ENCODE results near the gene ZNF30. TPM values are rescaled to one million over a fixed set of nuclear protein-coding genes. Genes with fewer than 3 reads are reported as not detected.
"Not testable (repeated sequence)": the region's sequence is repeated elsewhere in the genome, so short reads cannot be mapped to it uniquely, and the experiment has no call there.

ZNF30 gene
- total RNA-seq, 4 donors from 2014 or later: 0.53 to 2.1 (median 1.8) TPM

DNA sequence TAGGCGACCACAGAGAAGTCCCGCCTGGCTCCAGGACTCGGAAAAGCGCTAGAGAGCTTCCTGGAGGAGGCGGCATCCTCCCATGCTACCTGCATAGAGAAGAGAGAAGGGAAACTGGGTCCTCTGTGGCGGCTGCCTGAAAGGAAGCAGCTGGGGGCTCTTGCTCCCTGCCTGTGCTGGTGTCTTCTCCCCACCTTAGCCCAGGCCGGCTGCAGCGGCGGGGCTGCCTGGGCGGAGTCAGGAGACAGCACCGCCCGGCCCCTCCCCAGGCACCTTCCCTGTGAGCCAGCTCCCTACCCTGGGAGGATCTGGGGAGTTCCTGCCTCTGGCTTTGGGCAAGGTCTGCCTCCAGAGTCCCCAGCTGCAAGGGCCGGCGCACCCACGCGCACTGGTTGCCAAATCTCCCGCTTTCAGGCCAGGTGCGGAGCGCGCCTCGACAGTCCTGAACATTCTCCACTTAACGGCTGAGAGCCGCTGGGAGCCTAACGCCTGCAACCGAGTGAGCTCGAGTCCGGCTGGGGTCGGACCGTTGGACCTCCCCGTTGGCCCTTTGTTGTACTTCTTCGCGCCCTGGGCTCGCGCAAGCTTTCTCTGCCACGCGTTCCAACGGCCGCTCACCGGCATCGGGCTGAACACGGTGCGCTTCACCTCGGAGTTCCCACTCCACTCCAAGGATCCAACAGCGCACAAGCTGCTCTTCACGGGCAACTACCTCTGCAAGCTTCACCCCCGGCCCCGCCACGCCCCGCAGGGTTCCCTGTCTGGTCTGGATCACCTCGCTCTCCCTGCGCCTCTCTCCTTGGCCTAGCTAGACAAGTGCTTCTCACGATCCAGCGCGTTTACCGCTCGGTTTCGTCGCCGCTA lies 21.8 kb upstream of the ZNF30 start:
- no peak overlapping the region for H3K4me3 ChIP-seq (ENCODE audit: low read depth, poor library complexity, severe bottlenecking)
- WGBS, 2 donors: 5% methylated on average over 52 to 59 of the region's 59 CpGs
- DNase-seq (ENCODE audit: low spot score in 2 of 2): no peak
- TF ChIP-seq, protein P1, sequence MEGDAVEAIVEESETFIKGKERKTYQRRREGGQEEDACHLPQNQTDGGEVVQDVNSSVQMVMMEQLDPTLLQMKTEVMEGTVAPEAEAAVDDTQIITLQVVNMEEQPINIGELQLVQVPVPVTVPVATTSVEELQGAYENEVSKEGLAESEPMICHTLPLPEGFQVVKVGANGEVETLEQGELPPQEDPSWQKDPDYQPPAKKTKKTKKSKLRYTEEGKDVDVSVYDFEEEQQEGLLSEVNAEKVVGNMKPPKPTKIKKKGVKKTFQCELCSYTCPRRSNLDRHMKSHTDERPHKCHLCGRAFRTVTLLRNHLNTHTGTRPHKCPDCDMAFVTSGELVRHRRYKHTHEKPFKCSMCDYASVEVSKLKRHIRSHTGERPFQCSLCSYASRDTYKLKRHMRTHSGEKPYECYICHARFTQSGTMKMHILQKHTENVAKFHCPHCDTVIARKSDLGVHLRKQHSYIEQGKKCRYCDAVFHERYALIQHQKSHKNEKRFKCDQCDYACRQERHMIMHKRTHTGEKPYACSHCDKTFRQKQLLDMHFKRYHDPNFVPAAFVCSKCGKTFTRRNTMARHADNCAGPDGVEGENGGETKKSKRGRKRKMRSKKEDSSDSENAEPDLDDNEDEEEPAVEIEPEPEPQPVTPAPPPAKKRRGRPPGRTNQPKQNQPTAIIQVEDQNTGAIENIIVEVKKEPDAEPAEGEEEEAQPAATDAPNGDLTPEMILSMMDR (IDR thresholded peaks at IDR 0.05): no peak
- no peak for TF ChIP-seq POLR2A (IDR thresholded peaks at IDR 0.05)
- intact Hi-C loops (cut with DNase I; ENCODE audit: low total_unique reads): no loop called here

DNA sequence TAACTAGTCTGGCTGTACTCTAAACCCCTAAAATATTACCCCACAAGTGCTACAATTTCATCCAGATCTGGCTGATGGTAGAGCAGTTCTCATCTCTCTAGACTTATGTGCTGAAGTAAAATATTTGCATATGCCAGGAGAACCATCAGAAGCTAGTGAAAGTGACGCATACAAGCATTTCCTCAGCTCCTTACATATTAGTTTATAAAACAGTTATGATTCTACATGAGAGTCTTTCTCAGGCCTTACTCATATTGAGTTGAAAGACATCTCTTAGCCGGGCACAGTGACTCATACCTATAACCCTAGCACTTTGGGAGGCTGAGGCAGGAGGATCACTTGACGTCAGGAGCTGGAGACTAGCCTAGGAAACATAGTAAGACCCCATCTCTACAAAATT lies 15.9 kb upstream of the ZNF30 start:
- DNase-seq (ENCODE audit: low spot score in 2 of 2): no peak
- 89 to 94% methylated on average over 3 of the region's 3 CpGs for WGBS, 2 donors
- TF ChIP-seq POLR2A (IDR thresholded peaks at IDR 0.05): no peak
- TF ChIP-seq, protein P1 (IDR thresholded peaks at IDR 0.05): no peak

DNA sequence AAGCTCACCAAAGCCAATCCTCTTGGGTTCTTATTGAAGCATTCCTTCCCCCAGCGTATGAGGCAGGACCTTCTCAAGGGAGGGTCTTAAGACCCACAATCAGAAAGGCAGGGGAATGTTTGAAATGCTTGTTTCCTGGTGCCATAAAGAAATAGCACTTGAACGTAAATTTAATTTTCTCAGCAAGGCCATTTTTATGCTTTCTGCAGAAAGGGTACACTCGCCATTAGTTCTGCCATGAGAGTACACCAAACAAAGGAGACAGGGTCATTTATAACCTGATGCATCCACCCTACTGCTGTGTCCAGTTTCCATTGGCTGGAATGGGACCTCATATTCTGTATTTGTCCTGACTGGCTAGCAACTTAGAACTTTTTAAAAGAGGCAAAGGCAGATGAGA lies 9.6 kb upstream of the ZNF30 start:
- intact Hi-C loops (cut with DNase I; ENCODE audit: low total_unique reads); DNase-seq (ENCODE audit: low spot score in 2 of 2); H3K4me3 ChIP-seq (ENCODE audit: low read depth, poor library complexity, severe bottlenecking): not testable (repeated sequence)
- WGBS, 2 donors: 82 to 86% methylated on average over 3 of the region's 3 CpGs

More for the DNA sequence above, 15.9 kb upstream of the ZNF30 start:
- H3K4me3 ChIP-seq (ENCODE audit: low read depth, poor library complexity, severe bottlenecking): no peak overlapping the region
- intact Hi-C loops (cut with DNase I; ENCODE audit: low total_unique reads): no loop called here

DNA sequence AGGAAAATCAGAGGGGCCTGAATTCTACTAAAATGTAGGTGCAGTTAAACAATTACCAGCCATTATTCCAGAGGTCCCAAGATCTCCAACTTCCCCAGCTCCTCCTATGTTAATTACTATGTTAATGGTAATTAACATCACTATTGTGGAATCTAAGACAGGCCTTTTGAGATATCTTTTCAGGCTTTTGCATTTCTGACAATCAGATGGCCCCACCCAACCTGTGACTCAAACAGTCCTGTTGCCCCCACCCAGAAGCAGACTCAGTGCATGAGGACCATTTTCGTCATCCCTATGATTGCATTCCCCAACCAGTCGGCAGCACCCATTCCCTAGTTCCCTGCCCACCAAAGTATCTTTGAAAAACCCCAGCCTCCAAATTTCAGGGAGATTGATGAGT lies 8.5 kb upstream of the ZNF30 start:
- TF ChIP-seq POLR2A (IDR thresholded peaks at IDR 0.05): no peak
- TF ChIP-seq, protein P1 (IDR thresholded peaks at IDR 0.05): no peak
- H3K4me3 ChIP-seq (ENCODE audit: low read depth, poor library complexity, severe bottlenecking): no peak overlapping the region
- WGBS, 2 donors: 88 to 89% methylated on average over 2 of the region's 2 CpGs
- DNase-seq (ENCODE audit: low spot score in 2 of 2): no peak
- intact Hi-C loops (cut with DNase I; ENCODE audit: low total_unique reads): no loop called here

DNA sequence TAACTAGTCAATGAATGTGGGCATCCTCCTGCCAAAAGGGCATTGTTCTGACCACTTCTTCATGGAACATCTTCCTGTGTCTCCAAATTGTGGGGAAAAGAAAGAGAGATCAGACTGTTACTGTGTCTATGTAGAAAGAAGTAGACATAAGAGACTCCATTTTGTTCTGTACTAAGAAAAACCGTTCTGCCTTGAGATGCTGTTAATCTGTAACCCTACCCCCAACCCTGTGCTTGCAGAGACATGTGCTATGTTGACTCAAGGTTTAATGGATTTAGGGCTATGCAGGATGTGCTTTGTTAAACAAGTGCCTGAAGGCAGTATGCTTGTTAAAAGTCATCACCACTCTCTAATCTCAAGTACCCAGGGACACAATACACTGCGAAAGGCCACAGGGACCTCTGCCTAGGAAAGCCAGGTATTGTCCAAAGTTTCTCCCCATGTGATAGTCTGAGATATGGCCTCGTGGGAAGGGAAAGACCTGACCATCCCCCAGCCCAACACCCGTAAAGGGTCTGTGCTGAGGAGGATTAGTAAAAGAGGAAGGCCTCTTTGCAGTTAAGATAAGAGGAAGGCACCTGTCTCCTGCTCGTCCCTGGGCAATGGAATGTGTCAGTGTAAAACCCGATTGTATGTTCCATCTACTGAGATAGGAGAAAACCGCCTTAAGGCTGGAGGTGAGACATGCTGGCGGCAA lies 6.5 kb upstream of the ZNF30 start:
- intact Hi-C loops (cut with DNase I; ENCODE audit: low total_unique reads); H3K4me3 ChIP-seq (ENCODE audit: low read depth, poor library complexity, severe bottlenecking); DNase-seq (ENCODE audit: low spot score in 2 of 2): not testable (repeated sequence)
- WGBS, 2 donors: 57 to 61% methylated on average over 8 of the region's 8 CpGs

DNA sequence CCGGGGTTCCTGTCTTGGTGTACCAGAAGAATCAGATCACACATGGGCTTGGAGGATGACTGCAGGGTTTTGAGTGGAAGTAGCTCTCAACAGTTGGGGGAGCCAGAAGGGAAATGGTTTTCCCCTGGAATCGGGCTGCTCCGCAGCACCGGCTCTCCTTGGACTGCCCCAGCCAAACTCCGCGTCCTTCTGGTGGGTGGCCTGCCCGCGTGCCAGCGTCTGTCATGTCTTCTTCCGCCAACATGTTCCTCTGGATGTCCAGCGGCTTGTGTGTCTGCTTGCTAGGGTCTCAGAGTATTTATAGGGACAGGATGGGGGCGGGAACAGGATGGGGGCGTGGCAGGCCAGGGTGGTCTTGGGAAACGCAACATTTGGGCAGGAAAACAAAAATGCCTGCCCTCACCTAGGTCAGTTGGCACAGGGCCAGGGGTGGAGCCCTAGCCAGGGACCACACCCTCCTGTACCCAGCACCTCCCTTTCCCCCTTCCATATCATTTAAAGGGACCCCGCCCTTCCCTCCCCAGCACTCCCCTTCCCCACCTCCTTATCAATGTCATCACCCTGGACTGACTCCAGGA lies 1.3 kb upstream of the ZNF30 start:
- TF ChIP-seq, protein P1 (IDR thresholded peaks at IDR 0.05): no peak
- DNase-seq (ENCODE audit: low spot score in 2 of 2): no peak
- H3K4me3 ChIP-seq (ENCODE audit: low read depth, poor library complexity, severe bottlenecking): no peak overlapping the region
- WGBS, 2 donors: 87 to 92% methylated on average over 15 of the region's 15 CpGs
- intact Hi-C loops (cut with DNase I; ENCODE audit: low total_unique reads): no loop called here
